PFSK-1 (cell line): ENCODE data around the gene MOK.

Experiments used
- POLR2AphosphoS5 ChIP-seq: IDR thresholded peaks from 2 replicates; pipeline ENCODE4 v1.6.1; 2012; ENCODE audit warnings: low read depth, mild to moderate bottlenecking, control low read depth, low read length, moderate library complexity
- TAF1 ChIP-seq: IDR thresholded peaks from 2 replicates; pipeline ENCODE4 v1.6.1; 2012; ENCODE audit warnings: low read length, control low read depth, borderline replicate concordance; ENCODE audit not compliant: insufficient read depth

GRCh38 chr14:102182190-102182589 lies 122.8 kb downstream of the MOK start:
- TF ChIP-seq POLR2AphosphoS5 (no peak), TAF1 (no peak)
